ENCODE results near the gene IRX2. TPM values are rescaled to one million over a fixed set of nuclear protein-coding genes. Genes with fewer than 3 reads are reported as not detected.

IRX2 gene
- total RNA-seq, result 0.32 and 3.0 TPM in 2 replicates

- no peak for TF ChIP-seq CTCF (IDR thresholded peaks at IDR 0.05; ENCODE audit: insufficient read depth, low read depth, low read length)
- DNase-seq (ENCODE audit: low read depth), result peak; percentile 53
- H3K4me3 ChIP-seq (ENCODE audit: low read depth, low read length), result peak within 1 kb of the TSS; percentile 15
Observed at GRCh38 chr5:2751592-2752021, at the start of gene IRX2. TSS of gene IRX2 (minus strand) at chr5:2751677. CDS start at chr5:2751413, 264 bp downstream.

DNA sequence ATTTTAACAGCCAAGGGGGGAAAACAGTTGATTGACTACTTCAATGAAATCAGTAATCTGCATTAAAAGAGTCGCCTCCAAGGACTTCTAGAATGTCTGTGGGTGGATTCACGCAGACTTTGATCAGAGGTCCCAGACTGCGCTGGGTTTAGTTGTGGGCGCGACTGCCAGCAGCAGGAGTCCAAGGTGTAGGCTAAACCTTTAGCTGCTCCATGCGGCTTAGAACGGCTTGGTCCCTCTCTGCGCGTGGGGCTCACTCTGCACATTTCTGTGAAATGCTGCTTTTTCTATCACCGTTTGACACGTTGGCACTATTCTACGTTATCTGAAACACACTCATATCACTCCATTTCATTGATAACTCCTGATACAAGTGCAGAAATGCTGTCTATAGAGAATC lies 48.6 kb upstream of the IRX2 start:
- DNase-seq (ENCODE audit: low read depth), result no peak
- TF ChIP-seq CTCF (IDR thresholded peaks at IDR 0.05; ENCODE audit: insufficient read depth, low read depth, low read length), result no peak
- H3K4me3 ChIP-seq (ENCODE audit: low read depth, low read length), result no peak overlapping the region

DNA sequence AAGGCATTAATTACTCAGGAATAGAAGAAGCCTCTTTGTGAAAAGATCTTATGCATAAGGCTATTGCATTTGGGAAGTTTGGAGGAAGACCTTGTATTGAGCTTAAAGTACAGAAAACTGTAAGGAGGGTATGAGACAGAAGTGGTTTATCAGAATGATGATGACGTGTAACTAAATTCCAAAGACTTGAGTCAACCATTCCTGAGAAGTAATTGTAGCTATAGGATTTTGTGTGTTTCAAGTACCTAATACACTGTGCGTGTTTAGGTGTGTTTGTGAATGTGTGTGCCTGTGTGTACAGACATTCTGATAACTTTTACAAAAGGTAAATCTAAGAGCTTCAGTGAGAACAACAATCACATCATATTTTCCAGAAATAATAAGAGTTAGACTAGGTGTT lies 46.5 kb upstream of the IRX2 start:
- DNase-seq (ENCODE audit: low read depth), result no peak
- no peak overlapping the region for H3K4me3 ChIP-seq (ENCODE audit: low read depth, low read length)
- no peak for TF ChIP-seq CTCF (IDR thresholded peaks at IDR 0.05; ENCODE audit: insufficient read depth, low read depth, low read length)

- no peak for DNase-seq (ENCODE audit: low read depth)
- TF ChIP-seq CTCF (IDR thresholded peaks at IDR 0.05; ENCODE audit: insufficient read depth, low read depth, low read length), result no peak
- H3K4me3 ChIP-seq (ENCODE audit: low read depth, low read length), result no peak overlapping the region
Observed at GRCh38 chr5:2797160-2797559, 45.7 kb upstream of the IRX2 start.

GRCh38 chr5:2783223-2783622 lies 31.7 kb upstream of the IRX2 start:
- no peak for TF ChIP-seq CTCF (IDR thresholded peaks at IDR 0.05; ENCODE audit: insufficient read depth, low read depth, low read length)
- DNase-seq (ENCODE audit: low read depth), result no peak

DNA sequence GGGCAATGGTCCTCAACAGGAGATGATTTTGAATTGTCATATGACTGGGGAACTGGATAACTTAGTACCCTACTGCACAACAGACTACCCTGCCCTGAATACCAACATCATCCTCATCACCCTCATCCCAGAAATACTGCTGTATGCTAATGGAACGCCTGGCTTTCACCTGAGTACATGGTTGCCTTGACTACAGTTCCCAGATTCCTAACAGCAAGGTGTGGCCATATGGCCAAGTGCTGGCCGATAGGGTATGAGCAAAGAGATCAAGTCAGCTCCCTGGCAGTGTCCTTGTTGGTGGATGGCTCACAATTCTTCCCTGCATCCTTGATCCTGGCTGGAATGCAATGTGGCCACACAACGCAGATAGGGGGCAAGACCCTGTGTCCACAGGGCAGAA lies 31.2 kb upstream of the IRX2 start:
- DNase-seq (ENCODE audit: low read depth), result no peak
- H3K4me3 ChIP-seq (ENCODE audit: low read depth, low read length), result no peak overlapping the region
- no peak for TF ChIP-seq CTCF (IDR thresholded peaks at IDR 0.05; ENCODE audit: insufficient read depth, low read depth, low read length)

More at GRCh38 chr5:2783223-2783622, 31.7 kb upstream of the IRX2 start:
- H3K4me3 ChIP-seq (ENCODE audit: low read depth, low read length), result no peak overlapping the region

All from fibroblast of villous mesenchyme (primary cell).